Loucy (cell line): ENCODE data around the gene MSMB.
A peak's percentile ranks its signal among the peaks of the same experiment; 100 is the strongest.
"Not testable (repeated sequence)": the region's sequence is repeated elsewhere in the genome, so short reads cannot be mapped to it uniquely, and the experiment has no call there.

Source experiments
- H2AFZ ChIP-seq: fragments of 200-600 bp; sonication (generic); 2 replicates; pipeline ENCODE4 v1.6.0; 2016; ENCODE audit warnings: antibody characterized with exemption, mild to moderate bottlenecking, low read length, moderate library complexity
- H3F3A ChIP-seq: fragments of 200-600 bp; 2 replicates; pipeline ENCODE4 v1.6.0; 2016; ENCODE audit warnings: antibody characterized with exemption, low read depth, mild to moderate bottlenecking
- H3K27me3 ChIP-seq: fragments of 200-600 bp; sonication (generic); 2 replicates; pipeline ENCODE4 v1.6.1; 2014; ENCODE audit warnings: low read length, mild to moderate bottlenecking; ENCODE audit not compliant: insufficient read depth, poor library complexity, severe bottlenecking
- H3K36me3 ChIP-seq: fragments of 200-600 bp; sonication (generic); 2 replicates; pipeline ENCODE4 v1.6.1; 2016; ENCODE audit warnings: low read length; ENCODE audit not compliant: insufficient read depth
- H3K4me1 ChIP-seq: fragments of 200-600 bp; sonication (generic); 2 replicates; pipeline ENCODE4 v1.5.1; 2014; ENCODE audit warnings: low read length, mild to moderate bottlenecking; ENCODE audit not compliant: insufficient read depth, poor library complexity, severe bottlenecking
- H3K4me2 ChIP-seq: fragments of 200-600 bp; sonication (generic); 2 replicates; pipeline ENCODE4 v1.6.0; 2014; ENCODE audit warnings: antibody characterized with exemption, low read length, low read depth, mild to moderate bottlenecking; ENCODE audit not compliant: poor library complexity, severe bottlenecking
- H3K4me3 ChIP-seq: fragments of 200-600 bp; sonication (generic); 2 replicates; pipeline ENCODE4 v1.5.1; 2014; ENCODE audit warnings: low read length, mild to moderate bottlenecking, mixed read lengths; ENCODE audit not compliant: poor library complexity, severe bottlenecking
- H3K79me2 ChIP-seq: fragments of 200-600 bp; sonication (generic); 2 replicates; pipeline ENCODE4 v1.6.1; 2014; ENCODE audit warnings: low read length; ENCODE audit not compliant: insufficient read depth
- H3K9ac ChIP-seq: fragments of 200-600 bp; sonication (generic); 2 replicates; pipeline ENCODE4 v1.6.0; 2014; ENCODE audit warnings: mild to moderate bottlenecking, low read depth, low read length, moderate library complexity; ENCODE audit not compliant: poor library complexity, severe bottlenecking
- H3K9me2 ChIP-seq: fragments of 200-600 bp; sonication (generic); replicated peaks from 2 replicates; pipeline ENCODE4 v1.6.1; 2016; ENCODE audit warnings: low read depth, low read length, mixed read lengths
- H3K9me3 ChIP-seq: fragments of 200-600 bp; sonication (generic); 2 replicates; pipeline ENCODE4 v1.6.1; 2014; ENCODE audit warnings: mild to moderate bottlenecking, antibody characterized with exemption, low read length, low read depth; ENCODE audit not compliant: insufficient read depth
- H4K20me1 ChIP-seq: fragments of 200-600 bp; sonication (generic); 2 replicates; pipeline ENCODE4 v1.6.0; 2014; ENCODE audit warnings: antibody characterized with exemption, low read length, mild to moderate bottlenecking; ENCODE audit not compliant: insufficient read depth, poor library complexity, severe bottlenecking
- CTCF ChIP-seq: fragments of 200-600 bp; sonication (generic); conservative IDR thresholded peaks from 2 replicates; pipeline ENCODE4 v1.5.1; 2014; ENCODE audit warnings: mild to moderate bottlenecking, antibody characterized with exemption, low read length
- EZH2phosphoT487 ChIP-seq: fragments of 200-600 bp; IDR thresholded peaks from 2 replicates; pipeline ENCODE4 v1.6.1; 2018; ENCODE audit warnings: antibody characterized with exemption, mild to moderate bottlenecking, moderate library complexity, borderline replicate concordance

The MSMB gene

GRCh38 chr10:45997557-45997956 lies 48.5 kb downstream of the MSMB start:
- peaks cover 51% of the 10 kb centered on the region for H3K36me3 ChIP-seq

DNA sequence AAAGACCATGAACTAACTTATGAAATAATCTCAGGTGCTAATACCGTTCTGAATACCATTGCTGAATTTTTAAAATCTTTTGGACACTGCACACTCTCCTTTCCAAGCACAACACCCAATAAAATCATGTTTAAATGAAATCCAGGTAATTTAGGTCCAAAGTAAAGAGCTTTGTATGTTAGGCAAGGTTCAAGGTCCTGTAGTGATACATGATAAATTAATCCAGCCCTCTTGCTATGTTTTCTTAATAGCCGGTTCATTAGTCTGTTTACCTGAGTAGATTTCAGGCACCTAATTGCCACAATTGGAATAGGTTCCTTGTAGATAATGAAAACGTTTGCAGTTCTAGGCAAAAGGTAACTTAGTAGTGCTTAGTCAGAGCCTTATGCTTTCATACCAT lies 60.5 kb downstream of the MSMB start:
- H4K20me1 ChIP-seq, H3K79me2 ChIP-seq, H3K4me3 ChIP-seq, H3K4me2 ChIP-seq, H2AFZ ChIP-seq, H3K9ac ChIP-seq, H3K27me3 ChIP-seq, H3K9me2 ChIP-seq, H3F3A ChIP-seq, H3K9me3 ChIP-seq, H3K4me1 ChIP-seq: not testable (repeated sequence)
- H3K36me3 ChIP-seq, result peaks cover 20% of the 10 kb centered on the region; the same call in 1 of the 2 replicates

More at GRCh38 chr10:45997557-45997956, 48.5 kb downstream of the MSMB start:
- no peaks in the 10 kb centered on the region for H3K27me3 ChIP-seq
- peaks cover 3% of the 10 kb centered on the region for H3K4me1 ChIP-seq
- peaks cover 4% of the 10 kb centered on the region; the same call in 1 of the 2 replicates for H3F3A ChIP-seq
- H3K79me2 ChIP-seq, result no peaks in the 10 kb centered on the region
- no peaks in the 10 kb centered on the region for H3K9me2 ChIP-seq
- H3K4me2 ChIP-seq, result no peak overlapping the region
- no peaks in the 10 kb centered on the region for H3K9me3 ChIP-seq
- no peak overlapping the region for H3K4me3 ChIP-seq
- H4K20me1 ChIP-seq, result no peaks in the 10 kb centered on the region
- no peak for TF ChIP-seq EZH2phosphoT487
- no peak for TF ChIP-seq CTCF
- H3K9ac ChIP-seq, result no peak overlapping the region
- no peak overlapping the region for H2AFZ ChIP-seq

DNA sequence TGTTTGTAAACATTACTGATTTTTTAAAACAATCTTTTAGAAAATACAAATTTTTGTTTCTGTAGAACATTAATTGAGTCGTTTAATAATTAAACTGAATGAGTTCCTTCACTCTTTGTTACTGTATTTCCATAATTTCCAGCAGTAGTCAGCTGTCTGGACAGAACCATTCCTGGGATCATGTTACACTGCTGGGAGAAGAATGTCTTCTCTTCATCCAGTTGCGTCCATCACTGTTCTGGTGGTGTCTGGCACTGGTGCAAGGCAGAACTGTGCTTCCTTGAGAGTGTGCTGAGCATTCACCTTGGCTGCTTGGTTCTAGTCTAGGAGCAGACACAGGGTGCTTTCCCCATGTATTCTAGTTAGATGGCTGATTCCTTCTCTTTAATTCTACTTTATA lies 61.6 kb downstream of the MSMB start:
- H3K9ac ChIP-seq, H3K4me3 ChIP-seq, H2AFZ ChIP-seq, H3K4me1 ChIP-seq, H3F3A ChIP-seq, H3K27me3 ChIP-seq, H4K20me1 ChIP-seq, H3K9me3 ChIP-seq, H3K9me2 ChIP-seq, H3K4me2 ChIP-seq: not testable (repeated sequence)
- H3K36me3 ChIP-seq, result peaks cover 20% of the 10 kb centered on the region; the same call in 1 of the 2 replicates
- peaks cover 11% of the 10 kb centered on the region; the same call in 1 of the 2 replicates for H3K79me2 ChIP-seq

DNA sequence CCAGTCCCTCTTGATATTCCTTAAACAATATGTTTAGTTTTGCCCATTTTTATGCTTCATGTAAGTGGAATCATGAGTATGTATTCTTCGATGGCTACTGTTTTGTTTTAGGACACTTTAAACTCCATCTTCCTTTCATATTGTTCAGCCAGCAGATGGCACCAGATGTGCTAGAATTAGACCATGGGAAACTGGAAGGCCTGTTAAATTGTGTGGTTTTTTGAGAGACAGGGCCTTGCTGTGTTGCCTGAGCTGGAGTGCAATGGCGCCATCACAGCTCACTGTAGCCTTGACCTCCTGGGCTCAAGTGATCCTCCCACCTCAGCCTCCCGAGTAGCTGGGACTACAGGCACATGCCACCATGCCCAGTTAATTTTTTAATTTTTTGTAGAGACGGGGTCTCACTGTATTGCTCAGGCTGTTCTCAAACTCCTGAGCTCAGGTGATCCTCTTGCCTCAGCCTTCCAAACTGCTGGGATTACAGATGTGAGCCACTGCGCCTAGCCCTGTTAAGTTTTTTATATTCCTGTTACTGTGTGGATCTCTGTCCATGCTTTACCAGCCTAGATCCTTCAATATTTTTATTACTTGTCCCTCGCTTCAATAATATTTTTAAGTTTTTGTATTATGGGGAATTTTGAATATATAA lies 62.4 kb downstream of the MSMB start:
- H3K36me3 ChIP-seq, result peaks cover 17% of the 10 kb centered on the region; the same call in 1 of the 2 replicates

More for the DNA sequence above, 62.4 kb downstream of the MSMB start:
- not testable (repeated sequence) for H3K27me3 ChIP-seq, H3K9me3 ChIP-seq, H3K9ac ChIP-seq, H2AFZ ChIP-seq, H3K9me2 ChIP-seq, H3K4me2 ChIP-seq, H3F3A ChIP-seq, H3K4me1 ChIP-seq, H4K20me1 ChIP-seq, H3K4me3 ChIP-seq
- peak; percentile 45 for TF ChIP-seq CTCF
- peaks cover 11% of the 10 kb centered on the region; the same call in 1 of the 2 replicates for H3K79me2 ChIP-seq
